Tongue (tissue), 2 donors: Measurements from ENCODE around the gene CYP19A1. TPM values are rescaled to one million over a fixed set of nuclear protein-coding genes. Genes with fewer than 3 reads are reported as not detected.

Experiments used
- DNase-seq: peaks from one replicate; pipeline ENCODE4 v3.0.0-alpha.2; 2015
- total RNA-seq: library from RNA; depleted of rRNA; stranded (reverse); fragments of >200 nt; gene quantifications from one replicate; pipeline ENCODE4 v1.2.3, GENCODE V29; 2014

CYP19A1 gene
- total RNA-seq, 1 donor from 2014 or later: 3.0 TPM

DNA sequence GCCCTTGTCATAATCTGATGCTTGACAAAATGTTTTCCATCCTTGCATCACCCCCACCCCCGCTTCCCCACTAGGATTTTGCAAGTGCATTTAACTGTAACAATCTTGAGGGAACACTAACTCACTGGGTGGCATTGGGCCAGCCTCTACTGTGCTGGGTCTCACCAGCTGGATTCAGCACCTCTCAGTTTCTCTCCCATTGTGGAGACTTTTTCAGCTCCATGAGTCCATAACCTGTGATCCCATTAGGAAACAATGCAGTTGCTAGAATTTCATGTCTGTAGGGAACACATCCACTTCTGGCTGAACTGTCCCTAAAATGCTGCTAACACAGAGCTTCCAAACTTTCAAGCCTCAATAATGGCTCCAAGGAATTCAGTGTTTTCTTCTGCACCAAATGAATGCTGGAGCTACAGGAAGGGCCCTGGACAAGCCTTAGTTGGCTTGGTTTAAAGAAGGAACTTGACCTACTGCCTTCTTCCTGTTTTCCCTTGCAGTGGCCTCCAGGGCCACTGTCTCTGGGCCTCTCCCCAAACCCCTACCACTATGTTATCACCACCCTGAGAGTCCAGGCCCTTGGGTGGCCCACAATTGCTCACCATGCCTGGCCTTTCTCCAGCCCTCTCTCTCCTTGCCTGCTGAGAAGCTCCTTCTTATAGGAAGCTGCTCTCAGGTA is 15.6 kb downstream of the CYP19A1 start:
- DNase-seq: peak; percentile 57

DNA sequence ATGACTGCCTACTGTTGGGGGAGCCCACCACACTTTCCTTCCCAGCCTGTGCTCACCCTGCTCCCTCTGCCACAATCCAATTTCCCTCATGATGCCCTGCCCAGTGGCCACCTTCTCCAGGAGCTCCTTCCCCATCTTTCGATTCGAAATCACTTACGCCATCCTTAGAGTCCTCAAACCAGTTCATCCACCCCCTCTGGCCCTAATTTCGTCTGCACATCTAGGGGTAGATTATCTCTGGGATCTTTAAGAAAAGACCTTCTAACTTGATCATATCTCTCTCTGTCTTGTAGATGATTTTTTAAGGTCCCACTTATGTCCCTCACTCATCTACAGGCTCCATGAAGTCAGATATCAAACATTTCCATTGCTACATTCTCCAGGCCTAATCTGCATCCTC is 17.1 kb downstream of the CYP19A1 start:
- no peak for DNase-seq

DNA sequence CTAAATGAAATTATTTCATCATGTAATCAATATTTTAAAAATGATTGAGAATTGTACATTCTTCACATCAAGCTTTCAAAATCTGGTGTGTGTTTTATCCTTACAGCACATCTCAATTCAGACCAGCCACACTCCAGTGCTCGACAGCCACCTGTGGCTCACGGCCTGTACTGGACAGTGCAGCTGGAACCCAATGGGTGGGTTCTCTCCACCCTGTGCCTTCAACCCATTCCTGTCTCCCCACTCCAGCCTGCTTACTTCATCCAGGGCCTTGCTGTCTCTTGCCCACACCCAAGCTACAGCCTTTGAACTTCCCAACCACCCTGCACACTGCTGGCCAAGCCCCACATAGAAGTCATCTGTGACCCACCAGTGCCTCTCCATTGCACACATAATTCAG is 17.6 kb downstream of the CYP19A1 start:
- no peak for DNase-seq

DNA sequence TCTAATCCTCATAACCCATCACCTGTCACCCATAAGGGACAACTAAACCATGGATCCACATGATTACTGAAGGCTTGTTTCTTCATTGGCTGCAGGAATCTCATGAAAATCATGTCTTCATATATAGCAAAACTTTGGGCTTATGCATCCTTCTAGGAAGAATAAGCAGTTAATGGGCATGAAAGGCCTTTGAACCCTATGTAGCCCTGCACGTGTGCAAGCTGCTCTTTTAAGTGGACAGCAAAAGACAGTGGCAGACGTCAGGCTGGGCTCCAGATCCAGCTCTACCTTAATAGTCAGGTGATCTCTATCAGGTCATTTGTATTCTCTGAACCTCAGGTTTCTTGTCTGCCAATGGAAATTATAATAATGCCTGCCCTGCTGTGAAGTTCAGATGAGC is 18.9 kb downstream of the CYP19A1 start:
- no peak for DNase-seq

DNA sequence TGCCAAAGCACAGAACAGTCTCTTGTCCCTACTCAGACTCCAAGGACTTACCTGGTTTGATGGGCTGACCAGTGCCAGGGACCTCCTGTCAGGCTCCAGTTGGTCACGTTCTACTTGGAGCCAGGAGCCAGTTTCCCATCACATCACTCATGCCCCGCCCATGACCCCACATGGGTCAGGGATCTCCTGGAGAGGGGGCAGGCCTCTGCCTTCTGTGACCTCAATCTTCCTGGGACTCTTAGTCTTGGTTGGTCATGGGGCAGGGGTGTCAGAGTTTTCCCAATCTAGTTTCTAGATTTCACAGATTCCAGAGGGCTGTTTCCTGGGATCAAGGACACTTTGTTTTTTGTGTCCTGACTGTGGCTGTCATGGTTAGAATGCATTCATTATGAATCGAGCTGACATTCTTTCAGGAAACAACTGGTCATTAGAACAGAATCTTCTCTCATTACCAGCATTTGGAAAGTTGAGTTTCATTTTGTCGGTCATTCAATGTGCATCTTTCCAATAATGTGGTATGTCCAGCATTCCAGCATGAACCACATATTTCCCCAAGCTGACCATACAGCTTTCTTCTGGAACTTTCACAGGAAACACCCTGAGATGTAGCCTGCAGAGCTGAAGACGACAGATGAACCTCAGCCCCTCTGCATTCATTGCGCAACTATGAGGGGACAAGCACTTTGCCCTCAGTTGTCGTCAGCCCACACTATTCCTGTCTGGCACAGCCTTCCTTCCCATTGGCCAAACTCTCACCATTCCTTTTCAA is 19.8 kb downstream of the CYP19A1 start:
- no peak for DNase-seq

DNA sequence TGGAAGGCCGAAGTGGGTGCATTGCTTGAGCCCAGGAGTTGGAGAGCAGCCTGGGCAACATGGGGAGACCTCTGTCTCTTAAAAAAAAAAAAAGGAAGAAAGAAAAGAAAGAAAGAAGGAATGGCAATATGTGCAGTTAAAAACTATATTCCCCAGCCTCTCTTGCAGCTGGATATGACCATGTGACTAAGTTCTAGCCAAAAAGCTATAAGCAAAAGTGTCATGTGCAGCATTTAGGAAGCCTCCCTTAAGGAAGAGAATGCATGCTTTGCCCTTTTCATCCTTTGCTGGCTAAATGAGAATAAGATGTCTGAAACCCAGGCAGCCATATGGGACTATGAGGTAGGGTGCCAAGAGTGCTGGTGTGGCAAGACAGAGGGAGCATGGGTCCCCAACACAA is 21.8 kb downstream of the CYP19A1 start:
- no peak for DNase-seq

DNA sequence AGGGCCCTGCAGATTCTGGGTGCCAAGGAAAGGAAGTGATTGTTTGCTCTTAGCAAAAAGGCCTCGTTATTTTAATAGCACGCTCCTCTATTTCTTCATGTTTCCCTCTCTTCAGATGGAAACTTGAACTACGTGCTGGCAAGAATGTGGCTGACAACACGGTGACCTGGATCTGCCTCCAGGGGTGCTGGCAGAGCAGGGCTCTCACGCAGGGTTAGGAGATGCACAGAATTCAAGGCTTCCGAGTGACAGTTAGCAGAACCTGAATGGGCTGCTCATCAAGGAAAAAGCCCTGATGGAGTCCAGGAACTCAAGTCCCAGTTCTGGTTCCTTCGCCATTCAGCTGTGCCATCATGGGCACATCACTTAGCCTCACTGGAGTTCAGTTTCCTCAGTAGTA is 22.7 kb downstream of the CYP19A1 start:
- no peak for DNase-seq

DNA sequence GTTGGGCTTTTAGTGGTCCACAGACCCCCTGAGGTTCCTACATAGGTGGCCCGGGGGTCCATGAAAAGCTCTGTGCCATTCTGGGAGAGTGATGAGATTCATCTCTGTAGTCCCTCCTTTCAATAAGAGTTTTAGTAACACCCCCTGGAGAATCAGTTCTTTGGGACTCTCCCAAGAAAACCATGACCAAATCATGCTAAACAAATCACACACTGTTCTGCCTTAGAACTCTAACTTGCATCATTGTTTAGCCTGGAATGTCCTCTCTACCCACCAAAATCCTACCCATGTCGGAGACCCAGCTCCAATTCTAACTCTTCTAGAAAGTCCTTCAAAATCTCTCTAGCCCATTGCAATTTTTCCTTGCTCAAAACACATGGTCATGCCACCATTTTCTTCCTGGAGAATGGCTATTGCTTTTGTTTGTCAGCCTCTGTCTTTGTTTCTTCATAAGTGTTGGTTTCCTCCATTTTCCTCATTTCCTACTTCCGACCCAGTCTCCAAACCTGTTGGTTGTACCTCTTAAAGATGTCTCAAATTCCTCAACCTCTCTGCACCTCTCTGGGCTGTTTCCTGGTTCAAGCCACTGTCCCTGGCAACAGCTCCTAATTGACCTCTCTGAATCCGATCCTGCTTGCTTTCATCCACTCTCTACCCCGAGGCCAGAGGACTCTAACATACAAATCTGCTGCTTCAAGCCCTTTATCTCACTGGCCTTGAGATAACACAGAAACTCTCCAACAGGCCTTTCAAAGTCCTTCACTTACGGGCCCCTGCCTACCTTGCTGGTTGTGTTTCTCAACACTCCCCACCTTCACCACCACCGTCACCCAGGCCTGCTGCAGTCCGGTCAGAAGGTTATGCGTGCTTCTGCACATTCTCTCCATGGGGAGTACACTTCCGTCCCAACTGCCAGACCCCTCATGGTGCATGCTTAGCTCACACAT is 23.7 kb downstream of the CYP19A1 start:
- DNase-seq: no peak

DNA sequence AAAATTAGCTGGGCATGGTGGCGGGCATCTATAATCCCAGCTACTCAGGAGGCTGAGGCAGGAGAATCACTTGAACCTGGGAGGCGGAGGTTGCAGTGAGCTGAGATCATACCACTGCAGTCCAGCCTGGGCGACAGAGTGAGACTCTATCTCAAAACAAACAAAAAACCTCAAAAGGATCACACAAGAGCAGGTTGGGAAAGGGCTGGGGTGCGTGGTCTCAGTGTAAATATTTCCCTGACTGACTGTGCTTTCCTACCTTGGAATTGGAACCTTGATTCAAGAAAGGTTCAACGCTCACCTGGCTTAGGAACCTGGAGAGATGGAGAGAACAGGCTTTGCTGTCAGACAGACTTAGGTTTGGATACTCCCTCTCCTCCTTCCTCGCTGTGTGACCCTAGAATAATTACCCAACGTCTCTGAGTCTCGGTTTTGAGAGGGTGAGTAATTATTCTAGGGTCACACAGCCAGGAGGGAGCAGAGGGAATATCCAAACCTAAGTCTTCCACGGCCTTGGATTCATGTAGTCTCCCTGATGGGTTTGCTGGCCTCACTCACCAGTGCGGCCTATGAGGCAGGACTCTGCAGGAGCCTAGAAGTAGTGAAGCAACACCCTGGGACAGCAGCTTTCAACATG is 24.6 kb downstream of the CYP19A1 start:
- no peak for DNase-seq

DNA sequence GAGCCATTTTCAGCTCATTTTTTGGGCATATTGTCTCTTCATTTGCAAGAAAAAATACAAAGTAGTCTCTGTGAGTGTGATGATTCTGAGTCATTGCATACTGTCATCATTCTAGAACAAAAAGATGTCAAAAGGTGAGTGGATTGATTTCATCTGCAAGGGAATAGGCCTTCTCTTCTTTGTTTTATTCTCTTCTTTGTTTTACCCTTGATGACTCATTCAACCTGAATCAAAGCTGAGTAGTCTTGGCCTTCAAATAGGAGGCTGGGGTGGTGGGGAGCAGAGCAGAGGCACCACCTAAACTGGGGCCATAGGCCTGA is 25.4 kb downstream of the CYP19A1 start:
- DNase-seq: no peak

DNA sequence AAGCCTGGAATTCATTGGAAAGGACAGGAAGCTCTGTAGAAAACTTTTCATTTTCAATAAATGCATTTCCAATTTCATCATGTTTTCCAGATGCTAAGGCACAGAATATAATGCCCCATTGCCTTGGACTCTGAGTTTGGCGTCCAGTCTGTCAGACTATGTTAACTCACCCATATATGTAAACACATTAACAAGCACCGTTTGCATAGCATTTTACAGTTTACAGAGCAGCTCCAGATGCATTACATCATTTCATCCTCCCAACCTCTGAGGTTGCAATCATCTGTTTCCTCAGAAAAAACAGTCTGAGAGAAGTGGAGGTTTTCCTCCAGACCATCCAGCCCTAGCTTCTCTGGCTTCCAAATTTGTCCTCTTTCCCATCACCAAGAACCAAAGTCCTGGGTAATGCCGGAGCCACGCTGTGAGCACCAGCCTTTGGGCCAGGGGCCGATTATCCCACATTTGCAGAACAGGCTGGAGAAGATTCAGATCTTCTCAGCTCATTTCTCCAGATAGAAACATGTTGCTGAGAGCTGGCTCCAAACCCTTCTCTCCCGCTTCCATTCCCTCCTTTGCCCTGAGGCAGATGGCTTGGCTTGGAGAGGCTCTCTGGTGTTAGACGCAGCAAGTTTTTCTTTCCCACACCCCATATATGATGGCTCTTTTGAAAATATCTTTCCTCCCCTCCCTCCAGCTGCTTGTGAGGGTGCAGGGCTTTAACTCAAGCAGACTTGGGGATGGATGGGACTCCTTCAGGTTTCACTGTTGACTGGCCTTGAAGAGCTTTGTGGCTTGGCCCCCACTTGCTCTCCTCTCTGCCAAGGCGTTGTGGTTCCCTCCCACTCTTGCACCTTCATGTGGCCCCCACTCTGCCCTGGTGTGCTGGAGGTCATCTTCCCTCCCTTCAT is 26.0 kb downstream of the CYP19A1 start:
- DNase-seq: peak; percentile 76

DNA sequence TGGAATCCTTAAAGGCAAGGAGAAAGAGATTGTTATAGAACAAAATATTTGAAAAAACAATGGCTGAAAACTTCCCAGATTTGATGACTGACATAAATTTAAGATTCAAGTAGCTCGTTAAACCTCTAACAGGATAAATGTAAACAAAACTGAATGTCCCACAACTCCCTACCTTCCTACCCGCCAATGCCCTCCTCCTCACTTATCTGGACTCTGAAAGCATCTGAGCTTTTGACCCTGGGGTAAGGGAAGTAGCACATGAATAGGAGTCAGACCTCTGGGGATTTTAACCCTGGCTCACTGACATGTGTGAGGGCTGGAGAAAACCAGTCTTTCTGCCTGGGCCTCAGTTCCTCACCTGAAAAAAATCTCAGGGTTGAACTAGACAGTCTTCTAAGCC is 26.9 kb downstream of the CYP19A1 start:
- DNase-seq: no peak

DNA sequence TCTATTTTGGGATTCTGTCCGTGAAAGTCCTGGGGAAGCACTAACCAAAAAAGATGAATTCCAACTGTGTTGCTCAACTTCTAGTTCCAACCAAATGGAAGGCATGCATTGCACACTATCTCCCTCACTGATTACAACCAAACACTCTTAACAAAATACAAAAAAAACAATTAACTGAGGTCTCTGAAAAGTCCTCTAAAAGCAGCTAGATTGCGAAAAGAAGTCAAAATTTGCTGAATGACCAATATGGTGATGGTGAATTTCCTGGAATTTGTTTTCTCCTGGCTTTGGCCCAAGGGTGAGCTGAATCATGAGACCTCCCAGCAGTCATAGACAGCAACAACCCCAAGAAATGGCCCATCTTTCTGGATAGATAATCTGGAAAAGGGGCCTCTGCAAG is 28.3 kb downstream of the CYP19A1 start:
- DNase-seq: no peak

DNA sequence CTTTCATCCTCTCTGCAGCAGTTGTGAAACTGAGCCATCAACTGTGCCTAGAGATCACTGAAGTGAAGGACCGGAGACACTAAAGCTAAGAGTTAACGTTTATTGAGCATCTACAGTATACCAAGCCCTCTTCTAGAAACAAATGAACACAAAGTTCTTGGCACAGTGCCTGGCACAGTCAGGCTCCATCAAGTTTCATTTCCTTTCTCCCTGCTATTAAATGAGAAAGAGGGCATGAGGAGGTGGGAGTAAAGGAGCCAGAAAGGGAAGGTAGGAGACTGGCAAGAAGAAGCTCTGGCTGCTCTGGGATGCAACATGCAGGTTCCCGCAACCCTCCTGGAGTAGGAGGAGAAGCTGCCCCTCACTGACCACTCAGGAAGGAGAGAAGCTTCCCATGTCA is 30.6 kb downstream of the CYP19A1 start:
- no peak for DNase-seq

DNA sequence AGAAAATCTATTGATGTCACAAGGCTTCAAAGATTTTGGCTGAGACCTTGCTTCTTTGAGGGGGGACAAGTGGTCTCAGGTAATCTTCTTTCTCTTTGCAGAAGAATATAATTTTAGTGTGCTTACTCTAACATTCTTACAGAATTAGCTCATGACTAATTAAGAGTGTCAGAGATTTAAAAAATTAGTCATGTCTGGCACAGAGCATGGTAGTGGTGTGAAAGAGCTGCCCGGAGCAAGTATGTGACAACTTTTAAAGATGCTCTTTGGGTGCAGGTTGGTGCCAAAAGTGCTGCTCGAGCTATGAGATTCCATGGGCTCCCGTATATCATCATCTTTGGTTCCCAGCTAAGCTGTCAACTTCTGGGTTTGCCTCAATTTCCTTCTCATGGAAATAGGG is 31.1 kb downstream of the CYP19A1 start:
- no peak for DNase-seq

DNA sequence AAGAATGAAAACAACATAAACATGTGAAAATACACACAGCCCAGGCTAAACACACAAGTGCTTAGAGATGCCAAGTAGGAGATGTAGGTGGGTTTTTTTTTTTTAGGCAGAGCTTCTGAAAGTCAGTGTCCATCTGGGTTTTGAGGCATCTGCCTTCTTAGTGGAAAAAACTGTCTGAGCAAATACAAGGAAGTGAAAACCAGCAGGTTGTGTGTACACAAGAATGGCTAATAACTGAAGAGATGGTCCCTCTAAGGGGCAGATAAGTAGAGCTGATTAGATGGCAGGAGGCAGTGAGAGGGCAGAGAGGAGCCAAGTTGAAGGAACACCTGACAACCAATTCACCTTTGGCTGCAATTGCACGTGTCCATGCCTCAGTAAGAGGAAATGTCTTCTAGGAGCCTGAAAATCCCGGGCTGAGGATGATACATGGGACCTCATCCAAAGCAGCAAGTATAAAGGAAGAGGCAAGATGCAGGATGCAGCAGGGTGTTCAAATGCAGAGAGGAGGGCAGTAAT is 34.9 kb downstream of the CYP19A1 start:
- no peak for DNase-seq

DNA sequence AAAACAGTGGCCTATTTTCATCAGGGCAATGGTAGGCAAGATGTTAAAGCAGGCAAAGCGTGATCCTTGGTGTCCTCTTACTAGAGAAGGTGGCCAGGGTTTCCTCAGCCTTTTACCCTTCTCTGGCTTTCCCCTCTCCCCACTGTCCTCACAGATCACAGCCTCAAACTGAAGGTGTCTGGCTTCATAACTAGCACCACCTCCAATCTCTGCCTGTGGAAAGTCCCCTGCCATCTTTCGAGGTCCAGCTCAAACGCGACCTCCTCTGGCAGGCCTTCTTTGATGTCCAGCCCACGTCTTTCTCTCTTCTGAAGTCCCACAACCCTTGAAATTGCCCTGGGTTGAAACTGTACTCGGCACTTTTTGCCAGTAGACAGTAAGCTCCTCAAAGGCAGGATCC is 35.9 kb downstream of the CYP19A1 start:
- no peak for DNase-seq

DNA sequence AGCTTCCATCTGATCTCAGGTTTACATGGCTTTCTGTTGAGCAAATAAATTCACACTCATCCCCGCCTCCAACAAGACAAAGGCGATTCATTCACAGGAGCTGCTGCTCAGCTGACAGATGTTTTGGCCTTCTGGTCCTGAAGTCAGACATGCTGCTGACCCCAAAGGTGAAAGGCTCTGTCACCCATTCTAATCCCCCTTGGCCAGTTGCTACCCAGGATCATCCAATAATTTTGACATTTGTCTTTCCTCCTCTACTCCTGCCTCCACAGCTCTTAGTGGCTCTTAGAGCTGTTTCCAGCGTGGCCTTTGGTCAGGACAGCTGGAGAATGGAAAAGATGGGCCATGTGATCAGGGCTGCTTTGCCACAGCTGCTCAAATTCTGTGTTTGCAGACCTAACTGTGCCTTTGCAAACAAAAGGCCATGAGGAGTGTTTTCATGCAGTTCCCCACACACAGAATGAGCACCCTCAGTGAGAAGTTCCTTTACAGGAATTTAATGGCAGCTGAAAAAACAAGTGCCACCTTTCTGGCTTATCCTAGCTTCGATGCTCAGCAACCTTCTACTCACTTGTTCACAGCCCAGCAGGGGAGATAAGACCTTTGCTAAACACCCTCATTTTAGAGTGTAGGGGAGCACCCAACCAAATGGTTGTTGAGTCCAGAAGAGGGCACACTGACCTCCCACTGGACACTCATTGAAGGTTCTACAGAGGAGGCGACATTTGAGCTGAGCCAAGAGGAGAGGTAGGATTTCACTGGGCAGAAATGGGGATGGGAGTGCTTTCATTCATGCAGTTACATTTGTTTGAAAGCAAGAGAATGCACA is 39.0 kb downstream of the CYP19A1 start:
- peak; percentile 48 for DNase-seq

DNA sequence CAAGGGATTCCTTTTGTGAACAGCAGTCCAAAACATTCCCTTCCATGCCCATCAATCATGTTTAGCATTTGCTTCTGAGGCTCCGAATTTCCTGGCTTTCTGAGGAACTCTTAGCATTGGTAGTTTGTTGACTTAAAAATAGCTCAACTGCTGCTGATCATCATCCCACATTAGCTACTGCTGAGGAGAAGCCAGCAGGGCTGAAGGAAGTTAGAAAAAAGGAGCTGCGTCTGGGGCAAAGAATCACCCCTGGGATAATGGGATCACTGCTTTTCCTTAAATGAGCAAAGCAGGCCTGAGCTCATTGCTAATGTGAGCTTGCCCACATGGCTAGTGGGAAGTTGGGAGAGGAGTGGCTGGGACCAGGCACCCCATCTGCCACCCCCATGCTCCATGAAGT is 39.8 kb downstream of the CYP19A1 start:
- no peak for DNase-seq

DNA sequence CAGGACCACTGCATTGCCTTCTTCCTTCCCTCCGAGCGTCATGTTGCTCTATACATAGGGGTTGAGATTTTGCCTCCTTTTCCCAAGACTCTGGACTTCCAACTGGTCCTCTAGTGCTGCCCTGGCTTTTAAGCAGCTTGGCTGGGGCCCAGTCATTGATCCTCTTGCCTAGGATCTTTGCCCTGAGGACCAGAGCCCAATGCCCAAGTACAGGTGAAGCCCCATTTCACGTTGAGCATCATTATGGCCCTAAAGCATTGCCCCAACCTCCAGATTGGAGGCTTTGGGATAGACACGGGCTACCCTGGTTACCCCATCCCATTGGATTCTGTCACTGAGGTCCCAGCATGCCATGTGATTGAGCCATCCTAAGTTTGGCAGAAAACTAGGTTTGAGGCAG is 47.7 kb downstream of the CYP19A1 start:
- DNase-seq: no peak
